ENCODE measurements around the gene TOM1.

DNA sequence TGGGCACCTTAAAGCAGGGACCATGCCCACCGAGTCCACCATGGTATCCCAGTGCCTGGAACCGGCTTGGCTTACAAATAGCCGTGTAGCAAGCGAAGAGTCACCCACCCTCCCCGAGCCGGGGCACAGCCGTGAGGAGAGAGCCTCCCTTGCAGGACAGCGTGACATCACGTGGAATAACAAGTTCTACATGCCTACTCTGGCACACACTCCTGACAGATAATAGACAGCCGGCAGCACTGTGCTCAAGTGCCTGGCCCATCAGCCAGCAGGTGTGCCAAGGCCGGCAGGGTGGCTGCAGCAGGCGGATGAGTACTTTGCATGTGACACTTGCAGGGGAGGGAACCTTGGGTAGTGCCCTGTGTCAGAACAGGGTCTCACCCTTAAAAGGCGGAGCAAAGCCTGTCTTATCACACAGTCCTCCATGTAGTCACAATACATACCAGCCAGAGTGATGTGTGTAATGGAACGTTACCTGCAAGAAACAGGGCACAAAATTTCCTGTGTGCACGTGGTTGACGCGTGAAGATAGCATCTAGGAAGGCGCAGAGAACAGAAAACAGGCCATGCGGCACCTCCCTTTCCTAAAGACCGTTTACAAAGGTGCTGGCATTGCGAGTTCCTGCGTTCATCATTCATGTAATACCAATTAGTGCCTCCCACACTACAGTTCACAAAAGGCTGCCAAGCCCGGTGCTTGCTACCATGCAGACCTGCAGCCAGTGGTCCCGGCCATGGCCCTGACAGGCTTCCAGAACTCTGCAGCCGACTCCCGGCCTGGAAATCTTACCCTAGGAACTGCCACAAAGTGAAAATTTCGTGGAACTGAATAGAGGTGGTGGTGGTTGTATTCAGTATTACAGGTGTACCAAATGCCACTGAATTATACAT, 16.4 kb downstream of the TOM1 start:
- TF ChIP-seq CTCF (IDR thresholded peaks at IDR 0.05) (no peak), EP300 (IDR thresholded peaks at IDR 0.05) (no peak)

All from tibial nerve (tissue), 4 donors.